ENCODE results near the gene RER1. TPM values are rescaled to one million over a fixed set of nuclear protein-coding genes. Genes with fewer than 3 reads are reported as not detected.

The RER1 gene
- total RNA-seq, 3 donors from 2014 or later (not counting 1 experiment from before 2014, with no cell fraction given) = 89.2 to 98.9 (median 91.9) TPM

Other genes starting within 250 kb of the RER1 start
- gene FAAP20, start 197.1 kb upstream of the RER1 start, total RNA-seq = 10 to 100 TPM; 40.3 to 53.0 (median 43.3) TPM
- gene SKI, start 163.5 kb upstream of the RER1 start, total RNA-seq = 100 to 1,000 TPM in 2 of 3 donors, 10 to 100 TPM in 1; 96.9 to 145 (median 140) TPM
- gene MORN1, start 287 bp upstream of the RER1 start, total RNA-seq = 1 to 10 TPM; 8.0 to 9.3 (median 8.8) TPM
- gene PEX10, start 20.7 kb downstream of the RER1 start, total RNA-seq = 10 to 100 TPM in 1 of 3 donors, 1 to 10 TPM in 2; 8.1 to 11.1 (median 9.8) TPM
- 100 to 1,000 TPM in 2 of 3 donors, 10 to 100 TPM in 1; 77.1 to 116 (median 106) TPM for gene PLCH2, start 84.4 kb downstream of the RER1 start, total RNA-seq
- gene PANK4, start 134.8 kb downstream of the RER1 start, total RNA-seq = 10 to 100 TPM; 48.2 to 75.7 (median 61.8) TPM
- not detected for gene HES5, start 138.4 kb downstream of the RER1 start, total RNA-seq
- gene TNFRSF14, start 164.5 kb downstream of the RER1 start, total RNA-seq = 100 to 1,000 TPM; 228 to 266 (median 262) TPM
- gene PRXL2B, start 194.9 kb downstream of the RER1 start, total RNA-seq = 10 to 100 TPM; 11.3 to 15.1 (median 11.6) TPM
- 1 to 10 TPM in 2 of 3 donors, not detected in 1; 1.3 to 2.0 TPM for gene MMEL1, start 241.2 kb downstream of the RER1 start, total RNA-seq